ENCODE results near the gene ANKRD49. TPM values are rescaled to one million over a fixed set of nuclear protein-coding genes. Genes with fewer than 3 reads are reported as not detected.
A peak's percentile ranks its signal among the peaks of the same experiment; 100 is the strongest.

ANKRD49 gene
- total RNA-seq, 4 donors from 2014 or later: 5.0 to 23.4 (median 18.2) TPM

DNA sequence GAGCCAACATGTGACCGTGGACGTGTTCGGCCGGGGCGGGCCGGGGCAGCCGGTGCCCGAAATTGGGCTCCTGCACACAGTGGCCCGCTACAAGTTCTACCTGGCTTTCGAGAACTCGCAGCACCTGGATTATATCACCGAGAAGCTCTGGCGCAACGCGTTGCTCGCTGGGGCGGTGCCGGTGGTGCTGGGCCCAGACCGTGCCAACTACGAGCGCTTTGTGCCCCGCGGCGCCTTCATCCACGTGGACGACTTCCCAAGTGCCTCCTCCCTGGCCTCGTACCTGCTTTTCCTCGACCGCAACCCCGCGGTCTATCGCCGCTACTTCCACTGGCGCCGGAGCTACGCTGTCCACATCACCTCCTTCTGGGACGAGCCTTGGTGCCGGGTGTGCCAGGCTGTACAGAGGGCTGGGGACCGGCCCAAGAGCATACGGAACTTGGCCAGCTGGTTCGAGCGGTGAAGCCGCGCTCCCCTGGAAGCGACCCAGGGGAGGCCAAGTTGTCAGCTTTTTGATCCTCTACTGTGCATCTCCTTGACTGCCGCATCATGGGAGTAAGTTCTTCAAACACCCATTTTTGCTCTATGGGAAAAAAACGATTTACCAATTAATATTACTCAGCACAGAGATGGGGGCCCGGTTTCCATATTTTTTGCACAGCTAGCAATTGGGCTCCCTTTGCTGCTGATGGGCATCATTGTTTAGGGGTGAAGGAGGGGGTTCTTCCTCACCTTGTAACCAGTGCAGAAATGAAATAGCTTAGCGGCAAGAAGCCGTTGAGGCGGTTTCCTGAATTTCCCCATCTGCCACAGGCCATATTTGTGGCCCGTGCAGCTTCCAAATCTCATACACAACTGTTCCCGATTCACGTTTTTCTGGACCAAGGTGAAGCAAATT is 51.7 kb downstream of the ANKRD49 start:
- H3K4me1 ChIP-seq: peaks cover 62% of the 10 kb centered on the region
- DNase-seq (ENCODE audit: low spot score in 2 of 2): peak; percentile 77 to 80
- peak overlapping the region; percentile 98 for H3K27ac ChIP-seq
- TF ChIP-seq POLR2A (IDR thresholded peaks at IDR 0.05): no peak
- peak in 1 of 3 donors; percentile 39 for TF ChIP-seq POLR2AphosphoS5 (IDR thresholded peaks at IDR 0.05)
- peak overlapping the region; percentile 67 for H3K4me3 ChIP-seq
- H3K9me3 ChIP-seq: no peaks in the 10 kb centered on the region
- no peaks in the 10 kb centered on the region for H3K36me3 ChIP-seq
- 31% methylated on average over 44 of the region's 54 CpGs for WGBS
- no peaks in the 10 kb centered on the region for H3K27me3 ChIP-seq

DNA sequence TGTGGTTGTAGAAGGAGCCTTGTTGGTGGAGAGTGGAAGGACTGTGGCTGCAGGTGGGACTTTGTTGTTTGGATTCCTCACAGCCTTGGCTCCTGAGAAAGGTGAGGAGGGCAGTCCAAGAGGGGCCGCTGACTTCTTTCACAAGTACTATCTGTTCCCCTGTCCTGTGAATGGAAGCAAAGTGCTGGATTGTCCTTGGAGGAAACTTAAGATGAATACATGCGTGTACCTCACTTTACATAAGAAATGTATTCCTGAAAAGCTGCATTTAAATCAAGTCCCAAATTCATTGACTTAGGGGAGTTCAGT is 52.3 kb downstream of the ANKRD49 start:
- WGBS: 46% methylated on average over 2 of the region's 2 CpGs
- no peaks in the 10 kb centered on the region for H3K9me3 ChIP-seq
- H3K4me1 ChIP-seq: peaks cover 62% of the 10 kb centered on the region
- H3K4me3 ChIP-seq: peak overlapping the region; percentile 67
- H3K36me3 ChIP-seq: no peaks in the 10 kb centered on the region
- no peak for TF ChIP-seq POLR2A (IDR thresholded peaks at IDR 0.05)
- TF ChIP-seq CTCF (IDR thresholded peaks at IDR 0.05): no peak
- no peak for TF ChIP-seq POLR2AphosphoS5 (IDR thresholded peaks at IDR 0.05)
- no peak for TF ChIP-seq EP300 (IDR thresholded peaks at IDR 0.05)
- no peak for DNase-seq (ENCODE audit: low spot score in 2 of 2)
- no peaks in the 10 kb centered on the region for H3K27me3 ChIP-seq
- H3K27ac ChIP-seq: no peak overlapping the region

DNA sequence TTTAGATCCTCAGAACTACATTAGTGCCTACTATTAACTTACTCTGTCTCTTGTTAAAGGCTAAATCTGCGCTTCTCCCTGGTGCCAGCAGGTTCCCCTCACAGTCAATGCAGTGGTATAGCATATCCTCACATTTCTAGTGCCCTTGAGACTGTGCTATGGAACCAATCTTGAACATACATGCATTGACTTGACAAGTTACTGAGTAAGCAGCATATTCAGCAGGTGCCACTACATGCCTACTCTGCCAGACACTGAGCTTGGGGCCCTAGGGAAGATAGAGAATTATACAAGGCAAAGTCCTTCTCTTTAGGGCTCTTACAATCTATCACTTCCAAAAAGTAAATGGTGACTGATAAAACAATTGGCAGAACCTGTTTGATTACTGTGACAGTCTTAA is 53.1 kb downstream of the ANKRD49 start:
- 76% methylated on average over 1 of the region's 1 CpG for WGBS
- no peaks in the 10 kb centered on the region for H3K27me3 ChIP-seq
- H3K4me3 ChIP-seq: peak overlapping the region; percentile 67
- no peaks in the 10 kb centered on the region for H3K36me3 ChIP-seq
- no peak for DNase-seq (ENCODE audit: low spot score in 2 of 2)
- TF ChIP-seq EP300 (IDR thresholded peaks at IDR 0.05) (no peak), CTCF (IDR thresholded peaks at IDR 0.05) (no peak), POLR2AphosphoS5 (IDR thresholded peaks at IDR 0.05) (no peak), POLR2A (IDR thresholded peaks at IDR 0.05) (no peak)
- H3K4me1 ChIP-seq: peaks cover 62% of the 10 kb centered on the region
- H3K9me3 ChIP-seq: no peaks in the 10 kb centered on the region
- no peak overlapping the region for H3K27ac ChIP-seq

DNA sequence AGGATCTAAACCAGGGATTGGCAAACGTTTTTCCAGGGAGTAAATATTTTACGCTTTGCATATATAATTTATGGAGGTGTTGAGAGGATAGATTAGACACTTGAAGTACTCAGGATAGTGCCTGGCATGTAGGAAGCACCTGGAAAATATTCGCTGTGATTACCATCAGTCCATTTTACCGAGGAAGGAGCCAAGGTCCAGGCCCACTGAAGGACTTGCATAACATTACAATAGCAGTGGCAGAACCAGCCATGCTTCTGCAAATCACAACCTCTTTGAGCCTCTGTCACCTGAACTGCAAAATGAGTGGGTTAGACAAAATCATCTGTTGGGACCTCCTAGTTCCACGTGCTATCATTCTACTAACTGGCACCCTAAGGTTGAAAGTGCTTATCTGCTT is 55.4 kb downstream of the ANKRD49 start:
- 71% methylated on average over 5 of the region's 5 CpGs for WGBS

More for the DNA sequence above, 55.4 kb downstream of the ANKRD49 start:
- H3K9me3 ChIP-seq: no peaks in the 10 kb centered on the region
- peaks cover 46% of the 10 kb centered on the region for H3K4me1 ChIP-seq
- H3K27me3 ChIP-seq: no peaks in the 10 kb centered on the region
- H3K27ac ChIP-seq: no peak overlapping the region
- H3K36me3 ChIP-seq: no peaks in the 10 kb centered on the region
- no peak overlapping the region for H3K4me3 ChIP-seq
- no peak for TF ChIP-seq EP300 (IDR thresholded peaks at IDR 0.05)
- TF ChIP-seq POLR2A (IDR thresholded peaks at IDR 0.05): no peak
- TF ChIP-seq CTCF (IDR thresholded peaks at IDR 0.05): no peak
- TF ChIP-seq POLR2AphosphoS5 (IDR thresholded peaks at IDR 0.05): no peak
- DNase-seq (ENCODE audit: low spot score in 2 of 2): no peak

Other genes starting within 250 kb of the ANKRD49 start
- gene IZUMO1R, start 189.4 kb upstream of the ANKRD49 start, total RNA-seq: not detected
- gene GPR83, start 92.6 kb upstream of the ANKRD49 start, total RNA-seq: under 1 TPM in 3 of 4 donors, not detected in 1; 0.23 to 0.30 (median 0.24) TPM
- 10 to 100 TPM; 12.2 to 45.2 (median 18.4) TPM for gene MRE11, start 140 bp upstream of the ANKRD49 start, total RNA-seq
- gene C11orf97, start 18.5 kb downstream of the ANKRD49 start, total RNA-seq: not detected
- gene FUT4, start 49.9 kb downstream of the ANKRD49 start, total RNA-seq: 1 to 10 TPM; 1.6 to 3.5 (median 2.8) TPM
- gene PIWIL4, start 73.4 kb downstream of the ANKRD49 start, total RNA-seq: 1 to 10 TPM in 3 of 4 donors, under 1 TPM in 1; 0.91 to 2.5 (median 1.8) TPM